Stomach (tissue), 4 donors: ENCODE measurements around the gene GLT8D2.

Experiments used
- CTCF ChIP-seq, 7 experiments: fragments of 450-650 bp in 4 of 7; fragments of 200-600 bp in 3 of 7; sonication (generic) in 3 of 7; IDR thresholded peaks; one replicate each; pipeline ENCODE4 v1.5.1; 2016 to 2019; ENCODE audit warnings: antibody characterized with exemption in 7 of 7, control low read depth in 2 of 7, mild to moderate bottlenecking in 1 of 7
- POLR2A ChIP-seq, 4 donors: fragments of 450-650 bp; IDR thresholded peaks; one replicate each; pipeline ENCODE4 v1.6.1; 2016; ENCODE audit warnings: antibody characterized with exemption in 4 of 4, control low read depth in 2 of 4, mild to moderate bottlenecking in 1 of 4, moderate library complexity in 1 of 4
- POLR2AphosphoS5 ChIP-seq, 3 donors: sonication (generic); formaldehyde crosslinking; IDR thresholded peaks; one replicate each; pipeline ENCODE4 v1.6.1; 2016; ENCODE audit warnings: antibody characterized with exemption in 3 of 3

DNA sequence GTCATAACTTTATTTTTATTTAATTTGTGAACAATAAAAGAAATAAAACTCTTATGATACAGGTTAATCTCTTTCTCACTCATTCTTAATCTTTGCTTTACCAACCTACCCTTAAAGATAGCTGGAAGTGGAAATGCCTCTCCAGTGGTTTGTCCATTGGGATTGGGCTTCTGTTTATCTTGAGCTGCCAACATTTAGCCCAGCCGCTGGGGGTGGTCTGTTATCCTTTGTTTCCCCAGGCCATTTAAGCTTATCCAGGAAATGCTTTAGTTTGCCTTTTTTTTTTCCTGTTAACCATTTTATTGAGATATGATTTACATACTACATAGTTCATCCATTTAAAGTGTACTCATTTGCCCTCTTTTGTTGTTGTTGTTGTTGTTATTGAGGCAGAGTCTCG, 76.1 kb downstream of the GLT8D2 start:
- no peak for TF ChIP-seq CTCF (IDR thresholded peaks at IDR 0.05)
- no peak for TF ChIP-seq POLR2A (IDR thresholded peaks at IDR 0.05)
- no peak for TF ChIP-seq POLR2AphosphoS5 (IDR thresholded peaks at IDR 0.05)
